GM21529 (cell line): ENCODE results near the gene CASTOR2.
"Not testable (repeated sequence)": the region's sequence is repeated elsewhere in the genome, so short reads cannot be mapped to it uniquely, and the experiment has no call there.

Experiments used
- ATAC-seq: cut with Tn5 transposase; IDR thresholded peaks from one replicate; pipeline ENCODE4 v1.9.1; 2021; ENCODE audit not compliant: unreplicated experiment

CASTOR2 gene

GRCh38 chr7:74964511-74965119 lies at the start of gene CASTOR2:
TSS of gene CASTOR2 (plus strand) at chr7:74964705. CDS start at chr7:74964986, 281 bp downstream.
- peak; percentile 90 for ATAC-seq

- not testable (repeated sequence) for ATAC-seq
Observed at GRCh38 chr7:74922321-74922890, 42.1 kb upstream of the CASTOR2 start.

- not testable (repeated sequence) for ATAC-seq
Observed at GRCh38 chr7:74923644-74924043, 40.9 kb upstream of the CASTOR2 start.

- not testable (repeated sequence) for ATAC-seq
Observed at GRCh38 chr7:74926968-74927367, 37.5 kb upstream of the CASTOR2 start.

GRCh38 chr7:74931563-74932328 lies 32.8 kb upstream of the CASTOR2 start:
- not testable (repeated sequence) for ATAC-seq

GRCh38 chr7:74939429-74939828 lies 25.1 kb upstream of the CASTOR2 start:
- ATAC-seq, result not testable (repeated sequence)

DNA sequence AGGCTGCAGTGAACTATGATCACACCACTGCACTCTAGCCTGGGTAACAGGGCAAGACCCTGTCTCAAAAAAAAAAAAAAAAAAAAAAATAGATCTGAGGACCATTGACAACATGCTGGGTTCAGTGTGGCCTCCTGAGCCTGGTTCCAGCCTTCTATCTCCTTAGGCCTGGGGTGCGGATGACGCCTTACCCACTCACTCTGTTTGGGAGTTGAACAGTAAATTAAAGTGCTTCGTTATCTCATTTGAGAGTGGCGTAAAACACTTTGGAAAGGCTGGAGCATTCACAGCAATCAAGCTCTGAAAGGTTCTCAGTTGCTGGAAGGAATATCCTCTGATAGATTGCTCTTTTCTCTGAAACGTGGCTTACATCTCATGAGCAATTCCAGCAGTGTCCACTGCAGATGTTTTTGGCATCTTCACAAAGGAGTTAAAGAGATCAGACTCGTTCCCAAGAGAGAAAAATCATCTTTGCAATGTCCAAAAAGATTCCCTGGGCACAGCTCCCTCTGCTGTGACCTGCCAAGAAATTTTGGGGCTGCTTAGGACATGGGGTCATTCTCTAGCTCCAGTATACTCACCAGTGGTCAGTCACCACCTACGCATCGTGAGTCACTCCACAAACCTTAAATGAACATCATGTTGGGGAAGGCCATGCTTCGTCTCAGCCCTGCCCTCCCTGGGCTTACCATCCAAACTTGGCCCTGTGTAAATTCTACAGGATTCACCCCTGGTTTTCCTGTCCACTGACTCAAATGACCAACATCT lies 23.0 kb upstream of the CASTOR2 start:
- not testable (repeated sequence) for ATAC-seq

- not testable (repeated sequence) for ATAC-seq
Observed at GRCh38 chr7:74943923-74944322, 20.6 kb upstream of the CASTOR2 start.

DNA sequence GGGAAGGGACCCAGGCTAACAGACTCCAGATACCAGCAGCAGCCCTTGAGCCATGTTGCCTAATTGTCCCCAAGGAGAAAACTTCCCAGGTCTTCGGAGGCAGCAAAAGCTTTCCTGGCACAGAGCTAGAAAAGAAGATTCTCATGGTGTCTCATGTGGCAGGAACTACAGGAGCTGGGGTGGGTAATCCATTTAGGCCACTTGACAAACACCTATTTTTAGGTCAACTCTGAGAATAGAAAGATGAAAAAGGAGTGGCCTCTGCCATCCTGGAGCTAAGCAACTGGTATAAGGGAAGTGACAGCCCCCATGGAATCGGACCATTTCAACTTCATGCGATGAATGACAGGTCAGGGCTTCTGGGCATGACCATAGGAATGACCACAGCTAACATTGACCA lies 16.8 kb upstream of the CASTOR2 start:
- ATAC-seq, result not testable (repeated sequence)

- ATAC-seq, result not testable (repeated sequence)
Observed at GRCh38 chr7:74953774-74954173, 10.7 kb upstream of the CASTOR2 start.

DNA sequence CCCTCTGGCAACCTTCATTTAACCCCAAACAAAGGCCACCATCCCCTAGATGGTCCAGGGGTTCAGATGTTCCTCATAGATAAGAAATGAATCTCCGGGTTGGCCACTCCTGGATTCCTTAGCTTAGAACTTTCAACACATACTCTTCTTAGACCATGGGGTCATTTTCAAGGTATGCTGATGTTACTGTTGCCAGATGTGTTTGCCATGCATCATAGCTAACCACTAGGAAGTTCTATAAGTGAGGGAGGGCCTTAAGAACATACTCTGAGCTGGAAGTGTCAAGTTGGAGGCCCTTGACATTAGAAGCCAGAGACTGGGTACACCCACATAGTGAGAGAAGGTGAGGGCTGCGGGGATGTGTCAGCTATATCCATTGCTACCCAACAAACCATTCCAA lies 6.2 kb upstream of the CASTOR2 start:
- not testable (repeated sequence) for ATAC-seq

GRCh38 chr7:74963704-74964510 lies 598 bp upstream of the CASTOR2 start:
- peak; percentile 46 for ATAC-seq

DNA sequence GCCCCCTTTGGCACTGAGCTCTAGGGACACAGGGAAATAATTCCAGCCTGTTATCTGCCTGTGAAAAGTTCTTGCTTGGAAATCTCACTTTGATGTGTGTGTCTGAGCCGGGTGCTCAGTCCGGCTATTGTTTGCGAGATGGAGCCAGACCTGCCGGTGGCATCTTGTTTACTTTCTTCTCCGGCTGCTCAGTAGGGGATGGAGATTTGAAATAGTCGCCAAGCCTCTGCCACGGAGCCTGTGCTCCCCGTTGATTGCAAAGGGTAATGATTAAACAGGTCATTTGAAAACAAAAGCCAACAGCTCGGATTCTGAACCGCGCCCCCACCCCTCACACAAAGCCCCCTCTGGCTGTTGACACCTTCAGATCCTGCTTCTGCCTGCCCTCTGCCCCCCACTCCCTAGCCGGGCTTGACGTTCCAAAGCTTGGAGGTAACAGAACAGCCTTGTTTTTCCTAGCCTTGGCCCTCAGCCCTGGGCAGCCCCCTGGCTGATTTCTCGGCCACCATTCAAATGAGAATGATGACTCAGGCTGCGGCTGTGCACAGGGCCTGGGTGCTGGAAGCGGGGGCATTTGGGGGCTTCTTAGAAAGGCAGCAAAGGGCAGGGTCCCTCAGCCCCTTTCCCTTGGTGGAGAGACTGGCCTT lies 1.8 kb downstream of the CASTOR2 start:
- ATAC-seq, result not testable (repeated sequence)

DNA sequence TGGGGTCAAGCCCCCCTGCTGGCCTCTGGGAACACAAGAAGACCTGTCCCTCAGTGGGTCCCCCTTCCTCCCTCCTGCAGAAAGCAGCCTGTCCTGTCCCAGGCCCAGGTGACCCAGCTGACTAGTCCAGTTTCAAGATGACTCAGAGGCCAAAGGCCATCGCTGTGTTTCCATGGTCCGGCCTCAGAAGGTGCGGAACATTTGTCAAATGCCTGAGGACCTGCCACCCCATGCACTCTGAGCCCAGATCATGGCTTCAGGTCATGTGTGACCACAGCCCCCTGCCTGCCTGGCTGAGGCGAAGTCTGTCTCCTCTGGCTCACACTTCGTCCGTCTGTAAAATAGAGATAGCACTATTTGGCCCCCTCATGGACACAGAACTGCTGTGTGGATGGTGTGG lies 2.4 kb downstream of the CASTOR2 start:
- ATAC-seq, result not testable (repeated sequence)

DNA sequence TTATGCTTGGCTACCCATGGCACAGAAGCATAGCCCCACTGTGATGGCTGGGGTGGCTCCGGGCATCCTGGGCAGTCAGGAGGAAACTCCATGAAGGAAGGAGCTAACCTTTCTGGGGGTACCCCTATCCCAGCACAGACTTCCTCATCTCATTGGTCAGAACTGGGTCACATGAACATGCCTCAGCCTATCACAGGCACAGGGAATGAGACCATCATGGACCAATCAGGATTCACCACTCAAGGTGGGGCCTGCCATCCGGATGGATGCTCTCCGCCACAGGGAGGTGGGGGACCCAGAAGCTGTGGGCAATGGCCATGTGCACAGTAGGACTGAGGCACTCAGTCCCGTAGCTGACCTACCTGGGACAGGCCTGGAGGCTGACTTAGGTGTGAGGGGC lies 6.9 kb downstream of the CASTOR2 start:
- not testable (repeated sequence) for ATAC-seq

DNA sequence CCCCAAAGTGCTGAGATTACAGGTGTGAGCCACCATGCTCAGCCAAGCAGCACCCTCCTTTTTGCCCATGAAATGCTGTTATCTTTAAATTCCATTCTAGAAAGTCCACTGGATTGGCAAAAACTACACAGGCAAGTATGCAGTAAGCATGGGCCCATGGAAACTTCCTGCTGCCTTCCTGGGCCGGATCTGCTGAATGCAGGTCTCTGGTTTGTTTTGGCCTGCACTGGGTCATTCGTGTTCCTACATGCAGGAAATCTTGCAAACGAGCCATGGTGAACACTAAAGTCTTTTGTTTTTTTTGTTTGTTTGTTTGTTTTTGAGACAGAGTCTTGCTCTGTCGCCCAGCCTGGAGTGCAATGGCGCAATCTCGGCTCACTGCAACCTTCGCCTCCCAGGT lies 7.9 kb downstream of the CASTOR2 start:
- ATAC-seq, result not testable (repeated sequence)

DNA sequence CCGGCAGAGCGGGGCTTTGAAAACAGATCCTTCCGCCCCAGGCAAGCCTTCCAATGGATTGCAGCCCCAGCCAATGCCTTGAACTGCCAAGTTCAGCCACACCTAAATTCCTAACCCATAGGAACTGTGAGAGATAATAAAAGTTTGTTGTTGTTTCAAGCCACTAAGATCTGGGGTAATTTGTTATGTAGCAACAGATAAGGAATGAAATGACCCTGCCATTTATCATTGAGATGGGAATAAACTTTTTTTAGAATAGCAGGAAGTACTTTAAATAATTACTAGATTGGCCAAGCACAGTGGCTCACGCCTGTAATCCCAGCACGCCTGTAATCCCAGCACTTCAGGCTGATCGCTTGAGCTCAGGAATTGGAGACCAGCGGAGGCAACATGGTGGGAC lies 11.5 kb downstream of the CASTOR2 start:
- not testable (repeated sequence) for ATAC-seq

DNA sequence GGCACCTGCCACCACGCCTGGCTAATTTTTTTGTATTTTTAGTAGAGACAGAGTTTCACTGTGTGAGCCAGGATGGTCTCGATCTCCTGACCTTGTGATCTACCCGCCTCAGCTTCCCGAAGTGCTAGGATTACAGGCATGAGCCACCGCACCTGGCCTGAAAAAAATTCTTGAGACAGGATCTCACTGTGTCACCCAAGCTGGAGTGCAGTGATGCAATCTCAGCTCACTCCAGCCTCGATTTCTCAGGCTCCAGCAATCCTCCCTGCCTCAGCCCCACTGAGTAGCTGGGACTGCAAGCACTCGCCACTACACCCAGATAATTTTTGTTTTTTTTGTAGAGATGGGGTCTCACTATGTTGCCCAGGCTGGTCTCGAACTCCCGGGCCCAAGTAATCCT lies 13.0 kb downstream of the CASTOR2 start:
- ATAC-seq, result not testable (repeated sequence)

DNA sequence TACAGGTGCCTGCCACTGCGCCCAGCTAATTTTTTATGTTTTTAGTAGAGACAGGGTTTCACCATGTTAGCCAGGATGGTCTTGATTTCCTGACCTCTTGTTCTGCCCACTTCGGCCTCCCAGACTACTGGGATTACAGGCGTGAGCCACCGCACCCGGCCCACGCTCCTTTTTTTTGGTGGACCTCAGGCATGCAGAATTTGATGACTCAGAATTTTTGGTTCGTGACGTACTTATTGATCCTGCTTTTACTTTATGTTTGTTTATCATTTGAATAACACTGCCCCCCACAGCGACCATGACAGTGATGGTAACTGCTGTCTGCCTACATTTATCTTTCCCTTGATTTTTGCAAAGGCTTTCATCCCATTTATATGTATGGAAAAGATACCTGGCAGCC lies 23.9 kb downstream of the CASTOR2 start:
- not testable (repeated sequence) for ATAC-seq

- ATAC-seq, result no peak
Observed at GRCh38 chr7:74993121-74993520, 28.6 kb downstream of the CASTOR2 start.
